ENCODE data around the gene SEMA4D. TPM values are rescaled to one million over a fixed set of nuclear protein-coding genes. Genes with fewer than 3 reads are reported as not detected.

The SEMA4D gene
- total RNA-seq, 2 donors from 2014 or later, result 42.8 to 51.0 TPM

GRCh38 chr9:89465001-89465451 lies 32.9 kb downstream of the SEMA4D start:
- Histone ChIP-seq H3K4me1 (ENCODE audit: control insufficient read depth, insufficient read depth, low read length) (no peaks in the 10 kb centered on the region), H3K36me3 (ENCODE audit: control insufficient read depth, insufficient read depth, low read length) (no peaks in the 10 kb centered on the region), H3K9me3 (ENCODE audit: control insufficient read depth, low read length) (no peaks in the 10 kb centered on the region), H3K27me3 (ENCODE audit: control insufficient read depth, insufficient read depth, low read length, poor library complexity, severe bottlenecking) (no peaks in the 10 kb centered on the region), H3K4me3 (ENCODE audit: low read length) (no peak overlapping the region), H3K27ac (ENCODE audit: low read depth, low read length) (no peak overlapping the region), H3K9ac (ENCODE audit: extremely low read depth, low read length, poor library complexity, severe bottlenecking) (no peak overlapping the region)
- no peak overlapping the region for H3K27ac Mint-ChIP-seq
- H3K4me3 Mint-ChIP-seq, result no peak overlapping the region
- H3K27me3 Mint-ChIP-seq (ENCODE audit: insufficient read depth), result no peaks in the 10 kb centered on the region
- H3K9me3 Mint-ChIP-seq, result no peaks in the 10 kb centered on the region
- DNase-seq, result no peak
- H3K4me1 Mint-ChIP-seq, result peaks cover 40% of the 10 kb centered on the region
- no peak for TF ChIP-seq CTCF (conservative IDR thresholded peaks at IDR 0.05)
- no peaks in the 10 kb centered on the region for H3K36me3 Mint-ChIP-seq (ENCODE audit: low read depth)
- WGBS, 2 experiments (ENCODE audit: insufficient coverage in 1 of 2, insufficient read length in 1 of 2), result 75 to 88% methylated on average over 2 to 7 of the region's 7 CpGs

GRCh38 chr9:89464300-89464901 lies 33.5 kb downstream of the SEMA4D start:
- 91 to 96% methylated on average over 4 to 7 of the region's 7 CpGs for WGBS, 2 experiments (ENCODE audit: insufficient coverage in 1 of 2, insufficient read length in 1 of 2)
- DNase-seq, result no peak
- no peak for TF ChIP-seq CTCF (conservative IDR thresholded peaks at IDR 0.05)
- Mint-ChIP-seq H3K9me3 (no peaks in the 10 kb centered on the region), H3K4me3 (no peak overlapping the region), H3K36me3 (ENCODE audit: low read depth) (no peaks in the 10 kb centered on the region), H3K4me1 (peaks cover 40% of the 10 kb centered on the region), H3K27ac (no peak overlapping the region), H3K27me3 (ENCODE audit: insufficient read depth) (no peaks in the 10 kb centered on the region)
- H3K36me3 ChIP-seq (ENCODE audit: control insufficient read depth, insufficient read depth, low read length), result no peaks in the 10 kb centered on the region
- H3K27ac ChIP-seq (ENCODE audit: low read depth, low read length), result no peak overlapping the region
- no peak overlapping the region for H3K4me3 ChIP-seq (ENCODE audit: low read length)
- H3K9ac ChIP-seq (ENCODE audit: extremely low read depth, low read length, poor library complexity, severe bottlenecking), result no peak overlapping the region
- H3K27me3 ChIP-seq (ENCODE audit: control insufficient read depth, insufficient read depth, low read length, poor library complexity, severe bottlenecking), result no peaks in the 10 kb centered on the region
- H3K4me1 ChIP-seq (ENCODE audit: control insufficient read depth, insufficient read depth, low read length), result no peaks in the 10 kb centered on the region
- no peaks in the 10 kb centered on the region for H3K9me3 ChIP-seq (ENCODE audit: control insufficient read depth, low read length)

GRCh38 chr9:89462817-89463683 lies 34.9 kb downstream of the SEMA4D start:
- DNase-seq, result no peak
- H3K4me1 ChIP-seq (ENCODE audit: control insufficient read depth, insufficient read depth, low read length), result peaks cover 5% of the 10 kb centered on the region
- Mint-ChIP-seq H3K36me3 (ENCODE audit: low read depth) (no peaks in the 10 kb centered on the region), H3K27ac (no peak overlapping the region), H3K4me1 (peaks cover 38% of the 10 kb centered on the region), H3K9me3 (no peaks in the 10 kb centered on the region), H3K27me3 (ENCODE audit: insufficient read depth) (no peaks in the 10 kb centered on the region), H3K4me3 (no peak overlapping the region)
- WGBS, 2 experiments (ENCODE audit: insufficient coverage in 1 of 2, insufficient read length in 1 of 2), result 88 to 93% methylated on average over 4 to 6 of the region's 9 CpGs
- no peaks in the 10 kb centered on the region for H3K9me3 ChIP-seq (ENCODE audit: control insufficient read depth, low read length)
- H3K36me3 ChIP-seq (ENCODE audit: control insufficient read depth, insufficient read depth, low read length), result no peaks in the 10 kb centered on the region
- H3K4me3 ChIP-seq (ENCODE audit: low read length), result no peak overlapping the region
- H3K9ac ChIP-seq (ENCODE audit: extremely low read depth, low read length, poor library complexity, severe bottlenecking), result no peak overlapping the region
- no peak overlapping the region for H3K27ac ChIP-seq (ENCODE audit: low read depth, low read length)
- no peak for TF ChIP-seq CTCF (conservative IDR thresholded peaks at IDR 0.05)
- H3K27me3 ChIP-seq (ENCODE audit: control insufficient read depth, insufficient read depth, low read length, poor library complexity, severe bottlenecking), result no peaks in the 10 kb centered on the region

Data from endodermal cell (in vitro differentiated cells).